Fibroblast of the aortic adventitia (primary cell): Measurements from ENCODE around the gene ACOT7. TPM values are rescaled to one million over a fixed set of nuclear protein-coding genes. Genes with fewer than 3 reads are reported as not detected.
A peak's percentile ranks its signal among the peaks of the same experiment; 100 is the strongest.

Experiments
- DNase-seq: peaks from one replicate; pipeline ENCODE4 v3.0.0-alpha.2; 2010; ENCODE audit warnings: low read depth
- H3K4me3 ChIP-seq: 2 replicates; pipeline ENCODE4 v1.5.1; 2011; ENCODE audit warnings: low read depth, mild to moderate bottlenecking, control low read depth, low read length, moderate library complexity
- total RNA-seq: library from RNA; depleted of rRNA; stranded (reverse); fragments of >200 nt; gene quantifications from 2 replicates; pipeline ENCODE4 v1.2.3, GENCODE V29; 2012; ENCODE audit warnings: low replicate concordance
- TF ChIP-seq, protein P1 (sequence below): IDR thresholded peaks from 2 replicates; pipeline ENCODE4 v1.5.1; 2011; ENCODE audit warnings: mild to moderate bottlenecking, low read length, control low read depth, inconsistent platforms; ENCODE audit not compliant: insufficient read depth

The ACOT7 gene
- total RNA-seq, 1 donor: 16.0 TPM

- no peak overlapping the region for H3K4me3 ChIP-seq
- TF ChIP-seq, protein P1, sequence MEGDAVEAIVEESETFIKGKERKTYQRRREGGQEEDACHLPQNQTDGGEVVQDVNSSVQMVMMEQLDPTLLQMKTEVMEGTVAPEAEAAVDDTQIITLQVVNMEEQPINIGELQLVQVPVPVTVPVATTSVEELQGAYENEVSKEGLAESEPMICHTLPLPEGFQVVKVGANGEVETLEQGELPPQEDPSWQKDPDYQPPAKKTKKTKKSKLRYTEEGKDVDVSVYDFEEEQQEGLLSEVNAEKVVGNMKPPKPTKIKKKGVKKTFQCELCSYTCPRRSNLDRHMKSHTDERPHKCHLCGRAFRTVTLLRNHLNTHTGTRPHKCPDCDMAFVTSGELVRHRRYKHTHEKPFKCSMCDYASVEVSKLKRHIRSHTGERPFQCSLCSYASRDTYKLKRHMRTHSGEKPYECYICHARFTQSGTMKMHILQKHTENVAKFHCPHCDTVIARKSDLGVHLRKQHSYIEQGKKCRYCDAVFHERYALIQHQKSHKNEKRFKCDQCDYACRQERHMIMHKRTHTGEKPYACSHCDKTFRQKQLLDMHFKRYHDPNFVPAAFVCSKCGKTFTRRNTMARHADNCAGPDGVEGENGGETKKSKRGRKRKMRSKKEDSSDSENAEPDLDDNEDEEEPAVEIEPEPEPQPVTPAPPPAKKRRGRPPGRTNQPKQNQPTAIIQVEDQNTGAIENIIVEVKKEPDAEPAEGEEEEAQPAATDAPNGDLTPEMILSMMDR: no peak
- DNase-seq: no peak
These were observed 154.3 kb downstream of the ACOT7 start for GRCh38 chr1:6239213-6239752.

DNA sequence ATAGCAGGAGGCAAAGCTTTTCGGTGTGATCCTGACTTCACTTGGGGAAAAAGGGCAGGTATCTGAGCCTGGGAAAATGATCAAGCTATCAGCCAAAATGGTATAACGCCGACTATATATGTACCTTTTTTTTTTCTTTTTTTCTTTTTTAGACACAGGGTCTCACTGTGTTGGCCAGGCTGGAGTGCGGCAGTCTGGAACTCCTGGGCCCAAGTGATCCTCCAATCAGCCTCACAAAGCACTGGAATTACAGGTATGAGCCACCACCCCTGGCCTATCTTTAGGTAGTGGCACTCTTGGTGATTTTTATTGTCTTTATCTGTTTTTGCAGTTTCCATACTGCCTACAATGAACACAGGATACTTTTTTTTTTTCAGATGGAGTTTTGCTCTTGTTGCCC, 156.5 kb downstream of the ACOT7 start:
- TF ChIP-seq, protein P1: no peak
- no peak for DNase-seq
- H3K4me3 ChIP-seq: no peak overlapping the region

GRCh38 chr1:6235296-6235677, 158.3 kb downstream of the ACOT7 start:
- H3K4me3 ChIP-seq: peak overlapping the region; percentile 87
- no peak for DNase-seq
- TF ChIP-seq, protein P1: no peak

- H3K4me3 ChIP-seq: peak overlapping the region; percentile 87
- peak; percentile 25 for DNase-seq
- TF ChIP-seq, protein P1: no peak
These were observed 158.9 kb downstream of the ACOT7 start for GRCh38 chr1:6234502-6235295.

DNA sequence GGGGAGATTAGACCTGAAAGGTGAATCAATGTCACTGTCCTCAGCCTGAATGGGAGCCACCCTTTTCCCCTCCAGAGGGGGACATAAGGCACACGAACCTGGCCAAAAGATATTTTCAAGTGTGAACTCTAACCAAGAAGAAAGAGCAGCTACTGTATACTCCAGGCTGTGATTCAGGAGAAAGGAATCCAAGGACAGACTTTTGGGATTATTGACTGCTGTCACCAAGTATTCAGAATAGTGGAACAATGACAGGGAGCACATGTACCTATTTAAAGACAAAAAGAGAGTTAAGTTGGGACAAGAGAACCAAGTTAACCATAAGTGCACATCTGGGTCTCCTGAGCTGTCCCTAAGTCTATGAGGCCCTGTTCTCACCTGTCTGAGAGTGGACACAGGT, 160.2 kb downstream of the ACOT7 start:
- TF ChIP-seq, protein P1: no peak
- H3K4me3 ChIP-seq: no peak overlapping the region
- no peak for DNase-seq

- no peak overlapping the region for H3K4me3 ChIP-seq
- DNase-seq: no peak
- TF ChIP-seq, protein P1: no peak
These were observed 167.9 kb downstream of the ACOT7 start for GRCh38 chr1:6225651-6226050.
